NCI-H2171 treated with DMSO at 0.1 percent for 48 hours (cell line): ENCODE results near the gene AKAP6.

Source experiments
- DNase-seq: peaks from one replicate; lab custom pipeline; 2025; lab: John Stamatoyannopoulos, UW

Gene AKAP6

DNA sequence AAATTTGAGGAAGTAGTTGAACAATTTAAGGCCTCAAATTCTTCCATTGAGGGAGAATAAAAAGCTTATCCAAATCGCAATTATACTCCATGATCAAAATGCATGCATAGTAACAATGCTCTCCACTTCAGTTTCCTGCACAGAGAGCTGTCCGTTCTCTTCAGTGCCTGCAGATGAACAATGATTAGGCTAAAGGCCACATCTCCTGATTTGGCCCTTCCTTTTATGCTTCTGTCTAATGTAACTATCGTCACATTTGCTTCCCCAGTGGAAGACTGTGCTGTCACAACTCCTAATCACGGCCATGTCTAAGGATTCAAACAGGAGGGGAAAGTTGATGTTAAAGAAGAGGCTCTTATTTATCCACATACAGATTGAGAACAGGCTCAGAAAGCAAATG is 496.0 kb downstream of the AKAP6 start:
- DNase-seq = no peak

DNA sequence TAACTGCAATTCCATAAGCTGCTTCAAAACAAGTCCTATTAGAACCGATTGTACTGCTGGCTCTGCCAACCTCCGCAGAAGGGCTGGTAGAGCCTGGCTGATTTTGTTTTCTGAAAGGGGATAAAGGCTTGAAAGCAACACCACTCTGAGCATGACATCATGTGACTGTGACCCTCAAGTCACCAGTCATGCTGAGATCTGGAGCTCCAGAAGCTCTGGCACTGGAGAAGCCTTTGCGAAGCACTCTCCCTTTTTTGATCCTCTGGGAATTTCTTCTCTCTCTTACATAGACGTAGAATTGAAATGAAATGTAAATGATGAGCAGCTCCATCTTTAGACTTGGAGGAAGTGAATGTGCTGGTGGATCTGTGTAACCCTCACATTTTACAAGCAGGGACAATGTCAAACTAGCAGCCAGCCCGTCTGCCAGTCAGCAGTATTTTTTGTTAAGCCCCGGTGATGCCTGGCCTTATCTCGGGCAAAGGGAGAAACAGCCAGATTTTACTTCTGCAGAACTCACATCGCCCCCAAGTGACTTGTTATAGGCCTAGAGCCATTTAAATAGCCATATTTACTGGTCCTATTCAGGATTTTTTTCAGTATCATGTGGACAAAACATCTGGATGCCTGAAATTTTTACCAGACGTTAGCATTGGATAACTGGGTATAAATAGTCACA is 497.4 kb downstream of the AKAP6 start:
- no peak for DNase-seq

DNA sequence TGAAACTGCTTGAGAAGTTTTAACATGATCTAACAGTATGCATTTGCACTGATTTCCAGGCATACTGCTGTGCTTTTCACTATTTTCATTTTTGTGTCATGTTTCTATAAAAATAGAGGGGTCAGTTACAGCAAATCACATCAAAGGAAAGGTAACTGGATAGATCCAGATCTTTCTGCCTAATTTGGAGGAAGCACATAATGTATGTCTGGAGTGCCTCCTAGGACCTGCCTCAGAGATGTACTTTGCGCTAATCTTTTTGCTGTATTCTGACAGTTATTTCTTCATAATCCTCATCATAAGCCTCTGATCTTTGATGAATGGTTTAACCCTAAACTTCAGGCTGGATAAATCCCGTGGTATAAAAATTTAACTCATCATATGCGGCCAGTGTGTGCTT is 498.4 kb downstream of the AKAP6 start:
- DNase-seq = no peak

DNA sequence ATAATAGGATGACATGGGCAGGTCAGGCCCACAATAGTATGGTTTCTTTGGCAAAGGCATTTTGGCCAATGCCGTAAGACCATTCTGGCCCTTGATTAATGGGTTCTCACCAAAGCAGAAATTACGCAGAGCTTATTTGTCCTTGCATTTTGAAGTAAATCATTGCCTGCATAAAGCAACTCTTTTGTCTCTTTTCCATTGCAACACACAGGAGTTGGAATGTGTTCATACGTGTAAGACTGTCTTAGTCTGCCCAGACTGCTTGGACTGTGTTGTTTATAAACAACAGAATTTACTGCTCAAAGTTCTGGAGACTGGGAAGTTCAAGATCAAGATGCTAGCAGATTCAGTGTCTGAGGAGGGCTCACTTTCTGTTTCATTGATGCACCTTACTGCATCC is 506.8 kb downstream of the AKAP6 start:
- DNase-seq = no peak

DNA sequence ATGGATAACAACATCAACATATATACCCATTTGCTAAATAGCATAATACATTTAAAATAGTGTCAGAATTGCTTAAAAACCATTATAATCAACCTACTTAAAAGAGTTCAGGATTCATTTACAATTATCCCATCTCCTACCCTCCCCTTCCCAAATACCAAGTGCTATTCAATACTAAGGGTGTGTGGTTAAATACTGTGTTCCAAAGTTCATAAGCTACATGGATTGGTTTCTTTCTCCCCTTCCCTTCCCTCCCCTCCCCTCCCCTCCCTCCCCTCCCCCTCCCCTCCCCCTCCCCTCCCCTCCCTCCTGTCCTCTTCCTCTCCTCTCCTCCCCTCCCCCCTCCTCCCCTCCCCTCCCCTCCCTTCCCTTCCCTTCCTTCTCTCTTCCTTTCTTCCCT is 512.6 kb downstream of the AKAP6 start:
- no peak for DNase-seq

DNA sequence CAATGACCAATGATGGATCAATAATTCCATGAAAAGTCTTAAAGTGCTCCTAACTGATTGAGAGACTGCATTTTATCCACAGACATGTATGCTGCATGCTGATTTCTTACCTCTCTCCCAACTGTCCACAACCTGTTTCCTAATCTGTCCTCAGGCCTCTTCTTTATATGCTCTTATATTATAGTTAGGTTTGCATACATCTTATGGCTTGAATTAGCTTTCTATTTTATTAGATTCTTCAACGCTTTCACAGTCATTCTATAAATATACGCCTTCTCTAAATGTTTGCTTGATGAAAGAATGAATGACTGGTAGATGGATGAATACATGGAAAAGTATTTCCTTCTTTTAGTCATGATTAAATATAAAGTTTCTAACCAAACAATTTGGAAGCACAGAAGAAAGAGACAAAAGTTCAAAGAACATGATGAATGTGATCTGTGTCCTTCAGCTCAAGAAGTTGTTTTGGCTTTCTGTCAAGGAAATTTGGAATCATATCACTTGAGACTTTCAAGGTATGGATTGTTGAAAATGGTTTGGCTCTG is 517.8 kb downstream of the AKAP6 start:
- DNase-seq = no peak

DNA sequence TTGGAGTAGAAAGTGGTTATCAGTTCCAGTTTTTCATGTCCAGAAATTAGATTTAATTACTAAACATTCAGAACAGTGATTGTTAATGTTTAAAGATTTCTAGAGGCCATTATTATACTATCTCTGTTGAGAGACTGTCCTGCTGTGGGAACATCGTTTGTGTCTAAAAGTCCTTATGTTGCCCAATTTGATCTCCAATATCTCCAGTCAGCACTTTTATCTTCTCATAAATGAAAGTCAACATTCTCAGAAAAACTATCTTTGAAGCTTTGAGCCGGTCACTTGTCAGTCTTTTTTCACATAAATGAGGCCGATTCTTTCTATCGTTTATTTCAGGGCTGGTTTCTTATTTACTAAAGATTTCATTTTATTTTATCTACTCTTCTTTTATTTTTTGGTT is 518.8 kb downstream of the AKAP6 start:
- no peak for DNase-seq

DNA sequence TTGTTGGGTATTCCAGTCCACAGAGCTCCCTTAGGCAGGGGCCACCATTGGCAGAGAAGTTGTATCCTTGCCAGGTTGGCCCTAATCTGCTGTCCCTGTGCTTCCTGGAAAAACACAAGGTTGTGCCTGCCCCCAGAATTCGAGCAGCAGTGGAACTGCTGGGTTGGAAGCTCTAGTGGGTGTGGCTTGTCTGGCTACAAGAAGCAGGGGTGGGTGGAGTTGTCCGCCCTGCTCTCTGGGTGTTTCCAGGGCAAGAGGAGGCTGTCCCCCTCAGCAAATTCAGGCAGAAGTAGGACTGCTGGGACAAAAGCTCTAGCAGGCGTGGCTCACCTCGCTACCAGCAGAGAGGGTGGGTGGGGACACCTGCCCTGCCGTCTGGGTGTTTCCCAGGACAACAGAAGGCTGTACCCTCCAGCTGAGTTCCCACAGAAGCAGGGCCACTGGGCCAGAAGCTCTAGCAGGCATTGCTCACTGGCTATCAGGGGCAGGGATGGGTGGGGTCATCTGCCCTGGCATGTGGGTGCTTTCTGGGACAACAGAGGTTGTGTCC is 536.8 kb downstream of the AKAP6 start:
- DNase-seq = no peak

DNA sequence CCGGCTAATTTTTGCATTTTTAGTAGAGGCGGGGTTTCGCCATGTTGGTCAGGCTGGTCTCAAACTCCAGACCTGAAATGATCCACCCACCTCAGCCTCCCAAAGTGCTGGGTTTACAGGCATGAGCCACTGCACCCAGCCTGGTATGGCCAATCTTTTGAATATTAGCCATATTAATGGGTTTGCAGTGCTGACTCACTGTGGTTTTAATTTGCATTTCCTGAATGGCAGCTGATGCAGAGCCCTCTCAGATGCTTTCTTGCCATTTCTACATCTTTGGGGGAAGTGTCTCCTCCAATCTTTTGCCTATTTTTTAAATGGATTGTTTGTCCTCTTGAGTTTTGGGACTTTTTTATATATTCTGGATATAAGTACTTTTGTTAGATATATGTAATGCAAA is 554.1 kb downstream of the AKAP6 start:
- DNase-seq = no peak
